Inflammatory macrophage treated with lipopolysaccharide for 4 hours (primary cell): ENCODE measurements around the gene FMN1.

Experiments used
- DNase-seq: peaks from one replicate; pipeline ENCODE4 v3.0.0-alpha.2; 2020

Gene FMN1

GRCh38 chr15:33115191-33115861, 79.2 kb downstream of the FMN1 start:
- DNase-seq = no peak

- DNase-seq = no peak
Observed at GRCh38 chr15:33114374-33114717, 80.2 kb downstream of the FMN1 start.

- no peak for DNase-seq
Observed at GRCh38 chr15:33113666-33114373, 80.7 kb downstream of the FMN1 start.

GRCh38 chr15:33112541-33113105, 81.9 kb downstream of the FMN1 start:
- no peak for DNase-seq

- DNase-seq = no peak
Observed at GRCh38 chr15:33111041-33111451, 83.5 kb downstream of the FMN1 start.

- no peak for DNase-seq
Observed at GRCh38 chr15:33109345-33109744, 85.2 kb downstream of the FMN1 start.

- DNase-seq = no peak
Observed at GRCh38 chr15:33108518-33108917, 86.0 kb downstream of the FMN1 start.

- DNase-seq = no peak
Observed at GRCh38 chr15:33107950-33108349, 86.6 kb downstream of the FMN1 start.

GRCh38 chr15:33104212-33104611, 90.3 kb downstream of the FMN1 start:
- peak; percentile 63 for DNase-seq

- no peak for DNase-seq
Observed at GRCh38 chr15:33101036-33101435, 93.5 kb downstream of the FMN1 start.

- peak; percentile 27 for DNase-seq
Observed at GRCh38 chr15:33100314-33100713, 94.2 kb downstream of the FMN1 start.

GRCh38 chr15:33099739-33100138, 94.8 kb downstream of the FMN1 start:
- DNase-seq = no peak

- no peak for DNase-seq
Observed at GRCh38 chr15:33099213-33099612, 95.3 kb downstream of the FMN1 start.

GRCh38 chr15:33098094-33099058, 96.1 kb downstream of the FMN1 start:
- peak; percentile 75 for DNase-seq

- DNase-seq = no peak
Observed at GRCh38 chr15:33096134-33096533, 98.4 kb downstream of the FMN1 start.

- peak; percentile 64 for DNase-seq
Observed at GRCh38 chr15:33095641-33096040, 98.9 kb downstream of the FMN1 start.

- no peak for DNase-seq
Observed at GRCh38 chr15:33094336-33094735, 100.2 kb downstream of the FMN1 start.

- no peak for DNase-seq
Observed at GRCh38 chr15:33093222-33093621, 101.3 kb downstream of the FMN1 start.

- DNase-seq = no peak
Observed at GRCh38 chr15:33091983-33092693, 102.4 kb downstream of the FMN1 start.

GRCh38 chr15:33089878-33090757, 104.4 kb downstream of the FMN1 start:
- peak; percentile 68 for DNase-seq

GRCh38 chr15:33089165-33089877, 105.2 kb downstream of the FMN1 start:
- no peak for DNase-seq
